ENCODE measurements around the gene FLT4. TPM values are rescaled to one million over a fixed set of nuclear protein-coding genes. Genes with fewer than 3 reads are reported as not detected.

FLT4 gene
- total RNA-seq, 1 experiment from 2014 or later: 6.3 TPM

GRCh38 chr5:180589771-180590542 is 59.4 kb downstream of the FLT4 start:
- WGBS (ENCODE audit: extremely low coverage, insufficient read length, low lambda C conversion rate): no CpG with 5 or more reads among the region's 44 CpGs
- no peak overlapping the region for H2AFZ ChIP-seq (ENCODE audit: low read length)
- TF ChIP-seq, protein P1, sequence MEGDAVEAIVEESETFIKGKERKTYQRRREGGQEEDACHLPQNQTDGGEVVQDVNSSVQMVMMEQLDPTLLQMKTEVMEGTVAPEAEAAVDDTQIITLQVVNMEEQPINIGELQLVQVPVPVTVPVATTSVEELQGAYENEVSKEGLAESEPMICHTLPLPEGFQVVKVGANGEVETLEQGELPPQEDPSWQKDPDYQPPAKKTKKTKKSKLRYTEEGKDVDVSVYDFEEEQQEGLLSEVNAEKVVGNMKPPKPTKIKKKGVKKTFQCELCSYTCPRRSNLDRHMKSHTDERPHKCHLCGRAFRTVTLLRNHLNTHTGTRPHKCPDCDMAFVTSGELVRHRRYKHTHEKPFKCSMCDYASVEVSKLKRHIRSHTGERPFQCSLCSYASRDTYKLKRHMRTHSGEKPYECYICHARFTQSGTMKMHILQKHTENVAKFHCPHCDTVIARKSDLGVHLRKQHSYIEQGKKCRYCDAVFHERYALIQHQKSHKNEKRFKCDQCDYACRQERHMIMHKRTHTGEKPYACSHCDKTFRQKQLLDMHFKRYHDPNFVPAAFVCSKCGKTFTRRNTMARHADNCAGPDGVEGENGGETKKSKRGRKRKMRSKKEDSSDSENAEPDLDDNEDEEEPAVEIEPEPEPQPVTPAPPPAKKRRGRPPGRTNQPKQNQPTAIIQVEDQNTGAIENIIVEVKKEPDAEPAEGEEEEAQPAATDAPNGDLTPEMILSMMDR (conservative IDR thresholded peaks at IDR 0.05): no peak
- no peak overlapping the region for H3K14ac ChIP-seq (ENCODE audit: insufficient read depth, low read length)
- no peaks in the 10 kb centered on the region for H3K9me3 ChIP-seq (ENCODE audit: control insufficient read depth, low read depth, low read length)
- H3K23ac ChIP-seq (ENCODE audit: insufficient read length, low read depth, low read length): no peak overlapping the region
- no peak overlapping the region for H3K27ac Mint-ChIP-seq
- H3K18ac ChIP-seq (ENCODE audit: insufficient read length, low read depth, low read length): no peak overlapping the region
- peaks cover 10% of the 10 kb centered on the region for H3K23me2 ChIP-seq (ENCODE audit: insufficient read length, low read depth, low read length, poor library complexity, severe bottlenecking)
- no peak overlapping the region for H3K27ac ChIP-seq (ENCODE audit: insufficient read length, low read depth, low read length)
- DNase-seq: no peak
- no peak overlapping the region for H4K91ac ChIP-seq (ENCODE audit: insufficient read length, low read depth, low read length)
- no peak overlapping the region for H2BK12ac ChIP-seq (ENCODE audit: insufficient read length, low read depth, low read length)
- H3K27me3 Mint-ChIP-seq (ENCODE audit: low read depth): peaks cover 80% of the 10 kb centered on the region
- H3K9me3 Mint-ChIP-seq: no peaks in the 10 kb centered on the region
- no peak overlapping the region for H2BK5ac ChIP-seq (ENCODE audit: insufficient read length, low read length)
- H4K20me1 ChIP-seq (ENCODE audit: control insufficient read depth, insufficient read depth, insufficient read length): no peaks in the 10 kb centered on the region
- no peak overlapping the region for H2BK20ac ChIP-seq (ENCODE audit: low read depth, low read length, poor library complexity, severe bottlenecking)
- no peak overlapping the region for H2BK15ac ChIP-seq (ENCODE audit: low read depth, low read length)
- H4K8ac ChIP-seq (replicated peaks; ENCODE audit: insufficient read length, low read depth, low read length): no peak overlapping the region
- H3K79me1 ChIP-seq (ENCODE audit: insufficient read depth, low read depth, low read length, poor library complexity, severe bottlenecking): no peaks in the 10 kb centered on the region
- H3K36me3 Mint-ChIP-seq (ENCODE audit: insufficient read depth in 1 of 3, low read depth in 3 of 3): peaks cover 0 to 4% (median 0%) of the 10 kb centered on the region in 3 experiments; a peak in 1 of 7 replicates
- H3K79me2 ChIP-seq (ENCODE audit: insufficient read depth, low read length): no peaks in the 10 kb centered on the region
- H2AK5ac ChIP-seq (ENCODE audit: insufficient read length, low read length): no peak overlapping the region
- peak overlapping the region; percentile 42 to 66; a peak in 4 of 5 replicates for H3K4me3 Mint-ChIP-seq
- no peak overlapping the region for H3K4ac ChIP-seq (ENCODE audit: low read depth, low read length)
- peaks cover 3 to 9% of the 10 kb centered on the region in 2 experiments; a peak in 3 of 4 replicates for H3K4me1 Mint-ChIP-seq
- no peak overlapping the region for H3K9ac ChIP-seq (ENCODE audit: extremely low read depth, insufficient read length, low read length)
- no peak overlapping the region for H3K56ac ChIP-seq (ENCODE audit: insufficient read length, low read depth, low read length)
- H3T11ph ChIP-seq (ENCODE audit: low read length): no peak overlapping the region
- peak overlapping the region; percentile 72 for H3K4me2 ChIP-seq (ENCODE audit: insufficient read depth, insufficient read length, low read length)
- no peak overlapping the region for H2BK120ac ChIP-seq (ENCODE audit: low read depth, low read length, poor library complexity, severe bottlenecking)
- H4K5ac ChIP-seq (ENCODE audit: insufficient read length, low read depth, low read length): no peak overlapping the region
- peaks cover 28% of the 10 kb centered on the region for H3K27me3 ChIP-seq (ENCODE audit: insufficient read depth, low read length)
- no peaks in the 10 kb centered on the region for H3K4me1 ChIP-seq (ENCODE audit: insufficient read depth, low read length)

Measured in H9 (cell line).